Heart left ventricle (tissue), 16 donors: Measurements from ENCODE around the gene UGT1A10. TPM values are rescaled to one million over a fixed set of nuclear protein-coding genes. Genes with fewer than 3 reads are reported as not detected.

ENCODE experiments used
- ATAC-seq, 4 donors: fragments of 200-7000 bp; cut with Tn5 transposase; one replicate each; pipeline ENCODE4 v1.9.1; 2020 to 2022; ENCODE audit warnings: moderate library complexity in 4 of 4, mild to moderate bottlenecking in 3 of 4, moderate number of reproducible peaks in 1 of 4
- DNase-seq, 5 donors: peaks; one replicate each; pipeline ENCODE4 v3.0.0-alpha.2; 2020
- H3K27ac ChIP-seq, 12 donors: fragments of 200-600 bp; sonication (generic) in 4 of 12; one replicate each; pipeline versions ENCODE4 v1.5.0 to v1.8.0; 2016 to 2022; ENCODE audit warnings: mild to moderate bottlenecking in 2 of 12
- H3K27me3 ChIP-seq, 9 donors: fragments of 200-600 bp; sonication (generic) in 2 of 9; one replicate each; pipeline versions ENCODE4 v1.5.1 to v1.8.0; 2016 to 2022; ENCODE audit warnings: mild to moderate bottlenecking in 3 of 9
- H3K36me3 ChIP-seq, 9 donors: fragments of 200-600 bp; sonication (generic) in 2 of 9; one replicate each; pipeline versions ENCODE4 v1.5.0 to v1.8.0; 2018 to 2022; ENCODE audit warnings: mild to moderate bottlenecking in 2 of 9
- H3K4me1 ChIP-seq, 12 donors: fragments of 200-600 bp; sonication (generic) in 4 of 12; one replicate each; pipeline versions ENCODE4 v1.5.0 to v1.8.0; 2016 to 2022; ENCODE audit warnings: mild to moderate bottlenecking in 3 of 12
- H3K4me3 ChIP-seq, 12 donors: fragments of 200-600 bp; sonication (generic) in 4 of 12; one replicate each; pipeline versions ENCODE4 v1.5.0 to v1.8.0; 2017 to 2022; ENCODE audit warnings: mild to moderate bottlenecking in 9 of 12, moderate library complexity in 4 of 12
- H3K9me3 ChIP-seq, 12 donors: fragments of 200-600 bp; sonication (generic) in 4 of 12; one replicate each; pipeline versions ENCODE4 v1.5.0 to v1.8.0; 2016 to 2022; ENCODE audit warnings: mild to moderate bottlenecking in 1 of 12
- POLR2A ChIP-seq, 2 donors: fragments of 450-650 bp; IDR thresholded peaks; one replicate each; pipeline ENCODE4 v1.6.1; 2017; ENCODE audit warnings: antibody characterized with exemption in 2 of 2, mild to moderate bottlenecking in 2 of 2, moderate library complexity in 2 of 2
- WGBS, 4 donors: extraction: QIAGEN DNeasy Blood & Tissue Kit in 2 of 4; methylation state at CpG; one replicate each; pipeline versions ENCODE4 v1.1.5 to v1.1.7; 2013 to 2018; 5-methylcytosine and 5-hydroxymethylcytosine counted together
- intact Hi-C, 10 donors: fragments of 100-400 bp; cut with DNase I; formaldehyde crosslinking; loops; one replicate each; pipeline versions ENCODE4 v1.11.1 to v1.14.2; 2022
- polyA plus RNA-seq, 2 donors: library from polyadenylated mRNA; stranded (reverse); fragments of 200-250 nt; gene quantifications; one replicate each; pipeline ENCODE4 v1.2.3, GENCODE V29; 2013
- total RNA-seq, 9 donors: library from RNA; depleted of rRNA in 2 of 9; stranded (reverse); fragments of >200 nt in 2 of 9; fragmentation: NEBNext Ultra II Directional in 3 of 9; extraction: Animal tissue kit (Norgen Biotek cat#: 25700) in 3 of 9; gene quantifications; one replicate each; pipeline versions ENCODE4 v1.1.0 to v1.2.4, GENCODE V29; 2016 to 2023
- TF ChIP-seq, protein P1 (sequence below), 12 donors: fragments of 200-600 bp; sonication (generic) in 4 of 12; IDR thresholded peaks; one replicate each; pipeline versions ENCODE4 v1.5.0 to v1.8.0; 2018 to 2022; ENCODE audit warnings: antibody characterized with exemption in 12 of 12, mild to moderate bottlenecking in 5 of 12
- donor health status: ischemic (EF 13 %, LVEDD 7.1; RV severe dilation, severe dysfunction).
- donor health status: healthy with polysubstance abuse.
- donor health status: DM: no; HTN: yes; CAD: no.
- donor health status: DM: no; HTN: no; CAD: no.
- donor health status: ischemic (EF 25% LVEDD 6.9; RV normal size, moderate dysfunction).
- donor health status: ischemic (EF 25% LVEDD 5.7; RV mildly dilated, moderate dysfunction).
- donor health status: healthy.
- donor health status: DM: yes; HTN: yes; CAD: no.
- donor health status: ischemic (EF 35%, LVEDD 5.7; RV mildly dilated, moderate dysfunction).
- donor health status: nonischemic (EF 11% LVEDD 7.7; RV severe dilation, severe dysfunction).
- donor health status: DM: yes; HTN: yes; CAD: no.
- donor health status: PGD.
- donor health status: ischemic (EF 29% LVEDD 5.4; RV normal size, mild dysfunction).
- donor health status: nonischemic (EF 23%, LVEDD 6.1; RV moderate dilation, normal function).

The UGT1A10 gene
- total and polyA plus RNA-seq, 11 donors = not detected

DNA sequence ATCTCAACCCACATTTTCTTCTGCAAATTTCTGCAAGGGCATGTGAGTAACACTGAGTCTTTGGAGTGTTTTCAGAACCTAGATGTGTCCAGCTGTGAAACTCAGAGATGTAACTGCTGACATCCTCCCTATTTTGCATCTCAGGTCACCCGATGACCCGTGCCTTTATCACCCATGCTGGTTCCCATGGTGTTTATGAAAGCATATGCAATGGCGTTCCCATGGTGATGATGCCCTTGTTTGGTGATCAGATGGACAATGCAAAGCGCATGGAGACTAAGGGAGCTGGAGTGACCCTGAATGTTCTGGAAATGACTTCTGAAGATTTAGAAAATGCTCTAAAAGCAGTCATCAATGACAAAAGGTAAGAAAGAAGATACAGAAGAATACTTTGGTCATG is 131.8 kb downstream of the UGT1A10 start:
- no peak for ATAC-seq
- WGBS, 4 donors = 68 to 76% (median 73%) methylated on average over 4 of the region's 4 CpGs

DNA sequence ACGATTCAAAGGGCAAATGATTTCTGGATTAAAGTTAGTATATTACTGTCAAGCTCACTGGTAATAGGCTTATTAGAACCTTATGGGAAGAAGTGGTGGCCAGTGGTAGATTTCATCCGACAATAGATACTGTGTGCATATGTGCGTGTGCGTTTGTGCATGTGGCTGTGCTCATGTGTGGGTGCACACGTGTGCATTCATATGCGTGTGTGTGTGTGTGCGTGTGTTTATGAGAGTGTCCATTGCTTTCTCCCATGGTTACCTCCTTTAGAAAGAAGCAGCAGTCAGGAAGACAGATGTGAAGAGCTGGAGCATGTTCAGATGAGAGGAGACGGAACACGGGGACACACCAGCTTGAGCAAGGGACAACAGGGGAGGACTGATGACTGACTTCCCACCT is 133.0 kb downstream of the UGT1A10 start:
- DNase-seq (no peak), ATAC-seq (no peak)
- intact Hi-C loops = no loop called here
- no peaks in the 10 kb centered on the region for H3K9me3 ChIP-seq
- no peaks in the 10 kb centered on the region for H3K4me1 ChIP-seq
- no peaks in the 10 kb centered on the region for H3K36me3 ChIP-seq
- H3K27ac ChIP-seq = no peak overlapping the region
- no peak overlapping the region for H3K4me3 ChIP-seq
- 88 to 91% (median 89%) methylated on average over 9 of the region's 9 CpGs for WGBS, 4 donors
- peaks cover 0 to 13% (median 0%) of the 10 kb centered on the region in 9 donors for H3K27me3 ChIP-seq
- TF ChIP-seq, protein P1, sequence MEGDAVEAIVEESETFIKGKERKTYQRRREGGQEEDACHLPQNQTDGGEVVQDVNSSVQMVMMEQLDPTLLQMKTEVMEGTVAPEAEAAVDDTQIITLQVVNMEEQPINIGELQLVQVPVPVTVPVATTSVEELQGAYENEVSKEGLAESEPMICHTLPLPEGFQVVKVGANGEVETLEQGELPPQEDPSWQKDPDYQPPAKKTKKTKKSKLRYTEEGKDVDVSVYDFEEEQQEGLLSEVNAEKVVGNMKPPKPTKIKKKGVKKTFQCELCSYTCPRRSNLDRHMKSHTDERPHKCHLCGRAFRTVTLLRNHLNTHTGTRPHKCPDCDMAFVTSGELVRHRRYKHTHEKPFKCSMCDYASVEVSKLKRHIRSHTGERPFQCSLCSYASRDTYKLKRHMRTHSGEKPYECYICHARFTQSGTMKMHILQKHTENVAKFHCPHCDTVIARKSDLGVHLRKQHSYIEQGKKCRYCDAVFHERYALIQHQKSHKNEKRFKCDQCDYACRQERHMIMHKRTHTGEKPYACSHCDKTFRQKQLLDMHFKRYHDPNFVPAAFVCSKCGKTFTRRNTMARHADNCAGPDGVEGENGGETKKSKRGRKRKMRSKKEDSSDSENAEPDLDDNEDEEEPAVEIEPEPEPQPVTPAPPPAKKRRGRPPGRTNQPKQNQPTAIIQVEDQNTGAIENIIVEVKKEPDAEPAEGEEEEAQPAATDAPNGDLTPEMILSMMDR (IDR thresholded peaks at IDR 0.05) = no peak
- TF ChIP-seq POLR2A (IDR thresholded peaks at IDR 0.05) = no peak

More for the DNA sequence above, 131.8 kb downstream of the UGT1A10 start:
- Histone ChIP-seq H3K27ac (no peak overlapping the region), H3K27me3 (peaks cover 0 to 15% (median 0%) of the 10 kb centered on the region in 9 donors), H3K9me3 (no peaks in the 10 kb centered on the region), H3K36me3 (no peaks in the 10 kb centered on the region), H3K4me1 (no peaks in the 10 kb centered on the region), H3K4me3 (no peak overlapping the region)
- intact Hi-C loops = no loop called here
- no peak for TF ChIP-seq POLR2A (IDR thresholded peaks at IDR 0.05)
- TF ChIP-seq, protein P1 (IDR thresholded peaks at IDR 0.05) = no peak
- no peak for DNase-seq

DNA sequence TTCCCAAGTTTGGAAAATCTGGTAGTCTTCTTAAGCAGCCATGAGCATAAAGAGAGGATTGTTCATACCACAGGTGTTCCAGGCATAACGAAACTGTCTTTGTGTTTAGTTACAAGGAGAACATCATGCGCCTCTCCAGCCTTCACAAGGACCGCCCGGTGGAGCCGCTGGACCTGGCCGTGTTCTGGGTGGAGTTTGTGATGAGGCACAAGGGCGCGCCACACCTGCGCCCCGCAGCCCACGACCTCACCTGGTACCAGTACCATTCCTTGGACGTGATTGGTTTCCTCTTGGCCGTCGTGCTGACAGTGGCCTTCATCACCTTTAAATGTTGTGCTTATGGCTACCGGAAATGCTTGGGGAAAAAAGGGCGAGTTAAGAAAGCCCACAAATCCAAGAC is 135.9 kb downstream of the UGT1A10 start:
- Histone ChIP-seq H3K4me3 (no peak overlapping the region), H3K27ac (no peak overlapping the region), H3K36me3 (no peaks in the 10 kb centered on the region), H3K4me1 (no peaks in the 10 kb centered on the region), H3K9me3 (peaks cover 0 to 4% (median 0%) of the 10 kb centered on the region in 12 donors), H3K27me3 (peaks cover 0 to 12% (median 0%) of the 10 kb centered on the region in 9 donors)
- DNase-seq (no peak), ATAC-seq (no peak)
- intact Hi-C loops = no loop called here
- WGBS, 4 donors = 84 to 89% (median 85%) methylated on average over 16 of the region's 16 CpGs
- TF ChIP-seq, protein P1 (IDR thresholded peaks at IDR 0.05) = no peak
- TF ChIP-seq POLR2A (IDR thresholded peaks at IDR 0.05) = no peak

DNA sequence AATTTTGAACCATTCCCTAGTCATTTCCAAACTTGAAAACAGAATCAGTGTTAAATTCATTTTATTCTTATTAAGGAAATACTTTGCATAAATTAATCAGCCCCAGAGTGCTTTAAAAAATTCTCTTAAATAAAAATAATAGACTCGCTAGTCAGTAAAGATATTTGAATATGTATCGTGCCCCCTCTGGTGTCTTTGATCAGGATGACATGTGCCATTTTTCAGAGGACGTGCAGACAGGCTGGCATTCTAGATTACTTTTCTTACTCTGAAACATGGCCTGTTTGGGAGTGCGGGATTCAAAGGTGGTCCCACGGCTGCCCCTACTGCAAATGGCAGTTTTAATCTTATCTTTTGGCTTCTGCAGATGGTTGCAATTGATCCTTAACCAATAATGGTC is 136.3 kb downstream of the UGT1A10 start:
- H3K9me3 ChIP-seq = peaks cover 0 to 4% (median 0%) of the 10 kb centered on the region in 12 donors
- ATAC-seq (no peak), DNase-seq (no peak)
- intact Hi-C loops = no loop called here
- TF ChIP-seq POLR2A (IDR thresholded peaks at IDR 0.05) = no peak
- TF ChIP-seq, protein P1 (IDR thresholded peaks at IDR 0.05) = no peak
- WGBS, 4 donors = 50 to 55% (median 53%) methylated on average over 5 of the region's 5 CpGs
- no peak overlapping the region for H3K27ac ChIP-seq
- no peak overlapping the region for H3K4me3 ChIP-seq
- no peaks in the 10 kb centered on the region for H3K4me1 ChIP-seq
- H3K27me3 ChIP-seq = peaks cover 0 to 10% (median 0%) of the 10 kb centered on the region in 9 donors
- no peaks in the 10 kb centered on the region for H3K36me3 ChIP-seq
